Uterus (tissue), 2 donors: ENCODE data around the gene STKLD1.

Experiments
- CTCF ChIP-seq, 4 experiments: fragments of 200-600 bp in 2 of 4; fragments of 450-650 bp in 2 of 4; sonication (generic) in 2 of 4; IDR thresholded peaks; one replicate each; pipeline ENCODE4 v1.5.1; 2016 to 2019; ENCODE audit warnings: antibody characterized with exemption in 4 of 4, mild to moderate bottlenecking in 2 of 4, moderate library complexity in 1 of 4
- POLR2A ChIP-seq, 2 donors: fragments of 450-650 bp; IDR thresholded peaks; one replicate each; pipeline ENCODE4 v1.6.1; 2016; ENCODE audit warnings: antibody characterized with exemption in 2 of 2, mild to moderate bottlenecking in 1 of 2, moderate library complexity in 1 of 2

GRCh38 chr9:133402689-133403088 is 26.5 kb downstream of the STKLD1 start:
- TF ChIP-seq CTCF (IDR thresholded peaks at IDR 0.05) (no peak), POLR2A (IDR thresholded peaks at IDR 0.05) (no peak)
